Nephron progenitor cell (in vitro differentiated cells): Measurements from ENCODE around the gene OR8I2.
"Not testable (repeated sequence)": the region's sequence is repeated elsewhere in the genome, so short reads cannot be mapped to it uniquely, and the experiment has no call there.

Experiments
- DNase-seq: peaks from one replicate; pipeline ENCODE4 v3.0.0; 2021
- H3K27ac Mint-ChIP-seq: 2 replicates; pipeline ENCODE4 v1.8.0; 2021; ENCODE audit warnings: mild to moderate bottlenecking, moderate library complexity, mixed read lengths
- H3K27me3 Mint-ChIP-seq: 2 replicates; pipeline ENCODE4 v1.8.0; 2021; ENCODE audit warnings: mild to moderate bottlenecking, low read depth, mixed read lengths; ENCODE audit not compliant: poor library complexity
- H3K36me3 Mint-ChIP-seq: 2 replicates; pipeline ENCODE4 v1.8.0; 2021; ENCODE audit warnings: low read depth, mixed read lengths
- H3K4me1 Mint-ChIP-seq: 2 replicates; pipeline ENCODE4 v1.8.0; 2021; ENCODE audit warnings: mixed read lengths
- H3K4me3 Mint-ChIP-seq: 2 replicates; pipeline ENCODE4 v1.8.0; 2021; ENCODE audit warnings: mild to moderate bottlenecking, moderate library complexity, mixed read lengths
- H3K9me3 Mint-ChIP-seq: 2 replicates; pipeline ENCODE4 v1.8.0; 2021; ENCODE audit warnings: mild to moderate bottlenecking, moderate library complexity, mixed read lengths
- CTCF ChIP-seq: fragments of 200-600 bp; sonication (generic); IDR thresholded peaks from 2 replicates; pipeline ENCODE4 v1.5.0; 2021; ENCODE audit warnings: antibody characterized with exemption

The OR8I2 gene

GRCh38 chr11:56093008-56093407, at the start of gene OR8I2:
TSS of gene OR8I2 (plus strand) at chr11:56093308. CDS start at chr11:56093308, 0 bp downstream.
- no peaks in the 10 kb centered on the region for H3K36me3 Mint-ChIP-seq
- no peak within 1 kb of the TSS for H3K27ac Mint-ChIP-seq
- no peaks in the 10 kb centered on the region for H3K9me3 Mint-ChIP-seq
- no peak for DNase-seq
- no peaks in the 10 kb centered on the region for H3K4me1 Mint-ChIP-seq
- no peaks in the 10 kb centered on the region for H3K27me3 Mint-ChIP-seq
- H3K4me3 Mint-ChIP-seq: no peak within 1 kb of the TSS
- no peak for TF ChIP-seq CTCF

- no peaks in the 10 kb centered on the region for H3K27me3 Mint-ChIP-seq
- no peak overlapping the region for H3K27ac Mint-ChIP-seq
- no peak for TF ChIP-seq CTCF
- no peak overlapping the region for H3K4me3 Mint-ChIP-seq
- H3K36me3 Mint-ChIP-seq: no peaks in the 10 kb centered on the region
- H3K9me3 Mint-ChIP-seq: peaks cover 3% of the 10 kb centered on the region
- no peaks in the 10 kb centered on the region for H3K4me1 Mint-ChIP-seq
- DNase-seq: no peak
Measured at GRCh38 chr11:56045538-56045937, 47.6 kb upstream of the OR8I2 start.

- no peak for TF ChIP-seq CTCF
- Mint-ChIP-seq H3K36me3 (no peaks in the 10 kb centered on the region), H3K4me3 (no peak overlapping the region), H3K9me3 (no peaks in the 10 kb centered on the region), H3K4me1 (no peaks in the 10 kb centered on the region), H3K27ac (no peak overlapping the region), H3K27me3 (no peaks in the 10 kb centered on the region)
- no peak for DNase-seq
Measured at GRCh38 chr11:56048480-56048879, 44.6 kb upstream of the OR8I2 start.

- DNase-seq: no peak
Measured at GRCh38 chr11:56049487-56049886, 43.6 kb upstream of the OR8I2 start.

GRCh38 chr11:56056366-56056765, 36.7 kb upstream of the OR8I2 start:
- H3K4me3 Mint-ChIP-seq, H3K27ac Mint-ChIP-seq, H3K36me3 Mint-ChIP-seq, H3K27me3 Mint-ChIP-seq, H3K9me3 Mint-ChIP-seq, DNase-seq: not testable (repeated sequence)
- H3K4me1 Mint-ChIP-seq: peaks cover 14% of the 10 kb centered on the region

More at GRCh38 chr11:56049487-56049886, 43.6 kb upstream of the OR8I2 start:
- Mint-ChIP-seq H3K36me3 (no peaks in the 10 kb centered on the region), H3K9me3 (no peaks in the 10 kb centered on the region), H3K4me3 (no peak overlapping the region), H3K27me3 (no peaks in the 10 kb centered on the region), H3K27ac (no peak overlapping the region), H3K4me1 (no peaks in the 10 kb centered on the region)
- no peak for TF ChIP-seq CTCF

GRCh38 chr11:56057661-56058237, 35.4 kb upstream of the OR8I2 start:
- H3K4me1 Mint-ChIP-seq: peaks cover 14% of the 10 kb centered on the region
- H3K4me3 Mint-ChIP-seq, H3K27me3 Mint-ChIP-seq, H3K27ac Mint-ChIP-seq, DNase-seq, H3K9me3 Mint-ChIP-seq, H3K36me3 Mint-ChIP-seq: not testable (repeated sequence)

- H3K4me1 Mint-ChIP-seq: peaks cover 14% of the 10 kb centered on the region
- H3K27me3 Mint-ChIP-seq, H3K4me3 Mint-ChIP-seq, H3K36me3 Mint-ChIP-seq, H3K9me3 Mint-ChIP-seq, H3K27ac Mint-ChIP-seq, DNase-seq: not testable (repeated sequence)
Measured at GRCh38 chr11:56058260-56058780, 34.8 kb upstream of the OR8I2 start.
